GM08714 (cell line): Measurements from ENCODE around the gene PDGFD.

Source experiments
- H3K4me3 ChIP-seq: fragments of 200-500 bp; sonication (Bioruptor generic); 2 replicates; pipeline ENCODE4 v1.5.1; 2014; ENCODE audit warnings: mild to moderate bottlenecking, low read length, inconsistent platforms
- ZNF274 ChIP-seq: IDR thresholded peaks from 2 replicates; pipeline ENCODE4 v1.6.1; 2012; ENCODE audit warnings: mild to moderate bottlenecking, low read depth, low read length

The PDGFD gene

DNA sequence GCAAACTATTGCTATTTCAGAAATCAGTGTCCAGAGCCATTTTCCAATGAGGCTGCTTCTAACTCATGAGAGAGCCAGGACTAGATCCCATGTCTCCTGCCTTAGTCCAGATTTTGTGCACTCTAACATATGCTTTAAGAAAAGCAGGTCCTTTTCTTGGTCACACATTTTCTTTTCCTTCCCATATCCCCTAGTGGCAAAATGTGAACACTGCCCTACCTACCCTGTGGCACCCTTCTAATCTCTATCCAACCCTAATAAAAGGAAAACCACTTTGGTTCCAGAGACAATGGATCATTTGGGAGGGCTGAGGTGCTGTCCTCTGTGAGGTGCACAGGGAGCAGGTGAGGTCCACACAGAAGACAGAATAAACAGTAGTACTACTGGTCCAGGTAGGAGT, 199.6 kb downstream of the PDGFD start:
- H3K4me3 ChIP-seq, result no peak overlapping the region
- no peak for TF ChIP-seq ZNF274

DNA sequence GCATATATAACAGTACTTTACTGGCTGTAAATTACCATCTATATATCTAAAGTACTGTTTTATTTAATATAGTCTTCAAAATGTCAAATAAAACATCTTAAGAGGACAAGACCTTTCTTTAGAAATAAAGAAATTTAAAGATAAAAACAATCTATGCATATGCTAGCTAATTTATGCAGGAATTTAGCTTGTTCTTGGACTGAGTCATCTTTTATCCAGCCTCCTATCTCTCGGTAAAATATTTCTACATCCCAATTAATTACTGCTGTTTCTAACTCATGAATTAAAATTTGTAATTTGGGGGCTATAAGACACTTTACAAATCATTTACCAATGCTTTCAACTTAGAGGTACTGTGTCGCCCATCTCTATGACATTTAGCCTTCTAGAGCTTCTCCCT, 200.3 kb downstream of the PDGFD start:
- no peak overlapping the region for H3K4me3 ChIP-seq
- no peak for TF ChIP-seq ZNF274

DNA sequence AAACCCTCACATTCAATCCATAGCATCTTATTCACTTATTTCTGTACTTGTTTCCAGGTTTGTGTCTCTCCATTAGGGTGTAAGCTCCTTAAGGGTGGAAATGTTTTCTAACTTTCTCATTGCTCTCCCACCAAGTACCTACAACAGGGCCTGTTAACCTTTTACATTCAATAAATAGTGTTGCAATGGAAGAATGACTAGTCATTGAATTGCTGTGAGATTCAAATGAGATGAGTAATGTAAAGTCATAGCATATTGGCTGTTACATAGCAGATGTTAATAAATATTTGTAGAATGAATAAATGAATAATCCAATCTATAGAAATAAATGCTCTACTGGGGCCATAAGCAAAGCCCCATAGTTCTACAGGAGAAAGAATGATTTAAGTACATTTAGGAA, 202.9 kb downstream of the PDGFD start:
- no peak overlapping the region for H3K4me3 ChIP-seq
- no peak for TF ChIP-seq ZNF274

DNA sequence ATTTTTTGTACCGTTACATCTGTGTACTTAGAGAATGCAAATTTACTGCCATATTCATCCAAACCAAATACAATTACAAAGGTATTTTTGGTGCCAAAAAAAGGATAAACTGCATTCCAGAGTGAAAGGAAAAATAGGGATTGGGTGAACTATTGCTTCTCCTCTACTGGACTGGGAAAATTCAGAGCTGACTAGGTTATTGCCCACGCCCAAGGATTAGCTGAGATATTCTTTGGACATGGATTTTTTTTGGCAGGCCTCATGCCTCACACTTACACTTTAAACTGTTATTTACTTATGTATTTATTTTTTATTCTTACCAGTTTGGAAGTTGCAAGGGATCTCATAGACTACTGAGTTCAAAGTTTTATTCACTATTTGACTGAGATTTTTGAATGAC, 203.8 kb downstream of the PDGFD start:
- H3K4me3 ChIP-seq, result no peak overlapping the region
- TF ChIP-seq ZNF274, result no peak

DNA sequence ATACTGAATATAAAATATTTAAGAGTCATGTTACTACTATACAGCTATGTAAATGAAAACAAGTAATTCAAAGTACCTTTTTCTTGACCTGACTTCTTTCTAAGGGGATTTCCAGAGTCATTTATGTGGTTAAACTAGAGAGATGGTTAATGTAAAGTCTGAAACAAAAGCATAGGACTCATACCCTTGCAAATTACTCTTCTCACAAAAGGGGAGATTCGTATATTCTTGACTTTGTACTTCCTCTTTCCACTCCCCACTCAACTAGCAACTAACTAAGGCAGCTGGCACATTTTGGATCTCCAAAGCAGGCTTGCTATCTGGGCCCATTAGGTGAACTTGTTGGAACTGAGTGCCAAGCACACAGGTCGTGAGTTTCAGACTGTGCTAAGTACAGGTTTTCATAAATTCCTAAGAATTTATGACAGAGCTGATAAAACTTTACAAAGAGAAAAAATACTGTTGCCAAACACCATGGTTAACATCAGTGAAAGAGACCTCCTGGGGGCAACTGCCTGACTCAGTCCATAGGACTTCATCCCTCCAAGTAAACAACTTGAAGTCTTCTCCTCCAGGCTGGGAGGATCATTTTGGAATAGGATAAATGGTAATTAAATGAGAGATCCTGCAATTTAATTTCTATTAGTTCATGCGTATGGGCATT, 204.5 kb downstream of the PDGFD start:
- no peak overlapping the region for H3K4me3 ChIP-seq
- TF ChIP-seq ZNF274, result no peak

DNA sequence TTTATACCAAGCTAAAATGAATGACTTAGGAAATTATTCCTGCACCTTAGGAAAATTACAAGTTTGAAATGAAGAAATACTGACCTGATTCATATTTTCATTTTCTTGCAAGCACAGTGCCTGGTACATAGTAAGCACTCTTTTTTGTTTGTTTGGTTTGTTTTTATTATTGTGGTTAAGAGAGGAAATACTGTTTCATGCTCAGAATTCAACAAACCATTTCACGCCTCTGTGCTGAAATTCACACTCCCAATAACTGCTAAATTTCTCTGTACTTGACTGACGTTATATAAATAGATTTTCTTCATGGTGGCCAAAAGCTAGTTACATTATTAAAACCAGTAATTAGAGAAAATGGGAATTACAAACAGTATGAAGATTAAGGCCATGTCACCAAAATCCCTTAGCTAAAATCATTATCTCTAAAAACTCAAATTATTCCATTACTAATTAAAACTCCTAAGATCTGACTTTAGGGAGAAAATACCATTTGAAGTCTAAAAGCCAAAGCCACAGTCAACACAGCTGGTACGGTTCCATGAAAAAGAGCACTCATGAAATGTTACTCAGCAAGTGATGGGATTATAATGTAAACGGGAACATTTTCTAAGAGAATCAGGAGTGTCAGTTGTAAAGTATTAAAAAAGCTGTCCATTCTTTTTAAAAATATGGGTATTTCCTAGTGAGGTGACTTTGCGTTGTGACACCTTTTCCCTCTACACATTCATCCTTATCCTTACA, 205.3 kb downstream of the PDGFD start:
- TF ChIP-seq ZNF274, result no peak

DNA sequence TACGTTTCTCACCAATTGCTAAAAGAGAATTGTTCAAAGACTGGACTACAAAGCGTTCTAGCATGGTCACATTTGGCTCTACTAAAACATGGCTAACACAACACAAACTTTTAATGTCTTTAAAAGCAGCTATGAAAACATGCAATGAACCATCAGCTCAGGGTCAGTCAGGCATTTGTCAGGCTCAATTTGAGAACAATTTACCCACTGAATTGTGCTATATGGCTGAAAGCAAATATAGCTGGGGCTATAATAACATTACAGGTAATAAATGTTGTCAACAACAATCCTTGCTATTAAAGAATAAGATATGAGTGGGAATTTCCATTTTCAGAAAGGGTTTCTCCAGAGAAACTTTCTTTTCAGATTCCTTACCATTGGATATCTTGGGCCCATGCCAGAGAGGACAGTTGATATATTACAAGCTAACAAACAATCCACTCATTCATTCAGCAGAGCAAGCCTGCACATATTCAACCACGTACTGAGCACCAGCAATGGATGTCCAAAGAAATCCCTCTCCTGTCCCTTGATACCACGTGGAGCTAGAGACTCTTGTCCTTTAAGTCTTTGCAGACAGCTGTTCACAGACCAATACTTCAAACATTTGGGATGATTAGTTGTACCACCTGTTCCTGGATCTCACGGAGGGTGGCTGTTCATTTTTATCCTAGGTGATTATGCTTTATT, 210.0 kb downstream of the PDGFD start:
- no peak overlapping the region for H3K4me3 ChIP-seq
- no peak for TF ChIP-seq ZNF274

More for the DNA sequence above, 205.3 kb downstream of the PDGFD start:
- no peak overlapping the region for H3K4me3 ChIP-seq

DNA sequence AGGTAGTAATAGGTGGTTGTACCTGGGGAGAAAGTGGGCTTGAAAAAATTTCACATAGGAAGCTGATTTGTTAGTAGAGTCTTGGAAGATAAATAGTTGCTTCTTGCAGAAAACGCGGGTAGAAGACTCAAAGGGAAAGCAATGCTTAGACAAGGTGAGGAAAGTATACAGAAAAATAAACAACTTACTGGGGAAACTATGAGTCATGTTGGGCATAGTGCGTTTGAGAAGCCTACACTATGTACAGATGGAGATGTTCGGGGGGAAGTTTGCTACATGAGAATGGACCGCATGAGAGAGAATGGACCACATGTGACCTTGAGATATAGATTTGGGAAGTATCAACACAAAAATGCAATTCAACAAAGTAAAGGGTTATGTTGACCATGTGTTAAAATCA, 214.2 kb downstream of the PDGFD start:
- no peak for TF ChIP-seq ZNF274
- no peak overlapping the region for H3K4me3 ChIP-seq

DNA sequence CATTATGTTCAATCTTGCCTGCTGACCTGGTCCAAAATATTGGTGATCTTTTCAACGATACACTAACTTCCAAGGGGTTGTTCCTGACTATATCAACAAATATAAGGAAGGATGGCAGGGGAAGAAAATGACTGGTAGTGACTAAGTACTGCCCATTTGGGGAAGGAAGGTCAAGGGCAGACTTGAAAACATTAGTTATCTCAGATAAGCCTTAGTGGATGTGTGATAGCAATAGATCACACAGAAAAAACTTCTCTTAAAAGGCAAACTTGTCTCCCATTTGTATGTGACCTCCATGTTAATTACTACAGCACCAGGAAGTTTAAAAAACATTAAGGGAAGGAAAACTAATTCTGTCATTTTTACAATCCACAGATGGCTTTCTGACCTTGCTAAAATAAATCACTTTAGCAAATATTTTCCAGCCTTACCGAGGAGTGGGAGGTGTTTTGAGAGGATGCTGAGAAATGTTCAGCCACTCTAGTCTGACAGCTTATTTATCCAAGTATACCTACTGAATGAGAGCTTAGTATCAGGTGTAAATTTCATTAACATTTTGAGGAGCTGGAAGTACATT, 215.7 kb downstream of the PDGFD start:
- no peak for TF ChIP-seq ZNF274
- H3K4me3 ChIP-seq, result no peak overlapping the region

DNA sequence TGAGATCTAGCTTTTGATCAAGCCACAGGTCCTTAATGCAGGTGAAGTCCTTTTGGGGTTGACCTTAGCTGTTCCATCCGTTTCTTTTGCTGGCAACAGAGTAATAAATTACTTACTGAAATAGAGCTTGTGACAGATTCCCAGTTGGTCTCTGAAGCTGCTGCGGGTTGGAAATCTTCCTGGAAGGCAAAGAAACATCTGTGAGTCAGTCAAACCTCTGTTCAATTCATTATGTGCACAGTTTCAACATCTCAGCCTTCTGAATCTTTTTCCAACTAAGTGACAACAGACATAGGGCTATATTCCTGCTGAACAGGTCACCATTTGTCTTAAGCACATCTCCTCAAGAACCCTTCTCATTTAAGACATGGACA, 216.4 kb downstream of the PDGFD start:
- H3K4me3 ChIP-seq, result no peak overlapping the region
- no peak for TF ChIP-seq ZNF274

DNA sequence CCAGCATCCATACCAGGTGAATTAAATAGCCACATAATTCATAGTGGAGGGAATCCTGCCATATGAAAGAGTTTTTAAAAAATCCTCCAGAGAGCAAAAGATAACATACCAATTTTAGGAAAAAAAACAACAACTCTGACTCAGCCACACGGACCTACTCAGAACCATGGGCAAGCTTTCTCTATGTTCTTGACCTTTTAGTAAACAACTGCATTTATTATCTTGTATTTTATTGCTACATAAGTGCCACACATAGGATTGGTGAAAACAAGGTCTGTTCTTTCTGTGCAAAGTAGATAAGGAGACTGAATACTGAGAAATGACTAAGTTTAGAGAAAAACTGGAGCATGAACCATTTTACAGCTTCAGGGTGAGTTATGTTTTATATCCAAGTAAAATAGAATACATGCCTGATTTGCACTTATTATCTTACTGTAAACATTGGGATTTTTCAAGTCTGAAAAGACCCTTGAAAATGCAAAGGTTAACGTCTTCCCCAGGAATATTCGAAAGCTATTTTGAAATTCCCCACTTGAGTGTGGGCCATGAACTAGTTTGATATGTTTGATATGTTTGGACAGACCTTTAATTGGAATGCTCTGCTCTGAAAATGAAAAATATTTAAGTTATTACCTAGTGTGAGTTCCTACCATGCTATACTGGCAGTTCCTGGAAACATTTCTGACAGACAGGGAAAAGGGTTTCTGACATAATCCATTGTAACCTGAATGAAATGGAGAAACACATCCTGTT, 217.0 kb downstream of the PDGFD start:
- no peak overlapping the region for H3K4me3 ChIP-seq
- no peak for TF ChIP-seq ZNF274

DNA sequence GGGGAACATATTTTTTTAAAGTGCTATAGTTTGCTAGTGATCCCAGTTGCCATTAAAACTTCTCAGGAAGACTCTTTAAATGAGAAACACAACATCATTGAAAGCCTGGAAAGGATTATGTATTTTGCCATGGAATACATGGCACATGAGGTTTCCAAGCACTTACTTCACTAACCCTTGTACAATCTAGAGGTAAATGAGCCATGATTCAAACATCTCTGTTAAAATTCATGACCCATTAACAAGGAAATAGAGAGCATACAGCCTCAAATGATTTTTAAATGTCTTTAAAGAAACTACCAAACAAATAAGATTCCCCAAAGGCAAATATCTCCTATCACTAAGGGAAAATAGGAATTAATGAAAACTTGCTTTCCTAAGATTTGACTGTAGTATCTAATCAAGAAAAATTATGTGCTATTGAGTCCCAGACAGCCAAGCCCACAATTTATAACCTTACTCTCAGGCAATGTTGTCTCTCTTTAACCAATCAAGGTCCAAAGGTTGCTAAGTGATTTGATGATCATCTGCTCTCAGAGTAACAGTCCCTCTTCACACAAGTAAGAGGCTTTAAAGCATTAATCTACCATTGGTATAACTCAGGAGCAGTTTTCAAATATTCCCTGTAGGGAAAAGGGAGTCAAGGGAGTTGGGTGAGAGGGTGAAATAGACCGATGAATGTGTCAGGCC, 219.6 kb downstream of the PDGFD start:
- TF ChIP-seq ZNF274, result no peak
- H3K4me3 ChIP-seq, result no peak overlapping the region

DNA sequence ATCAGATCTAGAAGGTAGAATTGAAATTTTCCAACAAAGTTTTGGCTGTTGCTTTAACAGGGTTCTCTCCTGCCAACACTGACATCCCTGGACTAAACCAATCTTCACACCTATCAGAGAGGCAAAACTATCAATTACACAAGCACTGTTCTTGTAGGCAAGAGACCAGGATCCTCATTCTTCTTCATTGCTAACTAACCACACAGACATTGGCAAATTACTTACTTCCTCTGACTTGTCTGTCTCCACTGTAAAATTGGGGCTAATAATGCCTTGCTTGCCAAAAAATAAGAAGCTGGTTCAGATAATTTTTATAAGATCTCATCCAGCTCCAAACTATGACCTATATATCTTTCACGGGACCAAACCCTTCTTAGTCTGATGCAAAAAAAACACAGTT, 221.3 kb downstream of the PDGFD start:
- no peak for TF ChIP-seq ZNF274
- H3K4me3 ChIP-seq, result no peak overlapping the region
